H9 (cell line): ENCODE data around the gene MYO7B. TPM values are rescaled to one million over a fixed set of nuclear protein-coding genes. Genes with fewer than 3 reads are reported as not detected.

Experiments
- DNase-seq: peaks from one replicate; pipeline ENCODE4 v3.0.0-alpha.2; 2017
- H2AFZ ChIP-seq: one replicate; pipeline ENCODE4 v1.6.1; 2013; ENCODE audit warnings: mild to moderate bottlenecking, low read length, control low read depth, moderate library complexity
- H2AK5ac ChIP-seq: 2 replicates; pipeline ENCODE4 v1.6.1; 2013; ENCODE audit warnings: low read length, control low read depth, mixed read lengths; ENCODE audit not compliant: insufficient read length
- H2BK120ac ChIP-seq: one replicate; pipeline ENCODE4 v1.6.1; 2013; ENCODE audit warnings: low read depth, mild to moderate bottlenecking, low read length, control low read depth, inconsistent platforms; ENCODE audit not compliant: poor library complexity, severe bottlenecking
- H2BK12ac ChIP-seq: 2 replicates; pipeline ENCODE4 v1.6.1; 2013; ENCODE audit warnings: low read length, control low read depth, mixed read lengths, low read depth; ENCODE audit not compliant: insufficient read length
- H2BK15ac ChIP-seq: 2 replicates; pipeline ENCODE4 v1.6.1; 2013; ENCODE audit warnings: low read depth, low read length, control low read depth
- H2BK20ac ChIP-seq: one replicate; pipeline ENCODE4 v1.6.1; 2013; ENCODE audit warnings: low read depth, mild to moderate bottlenecking, low read length, control low read depth, inconsistent platforms; ENCODE audit not compliant: poor library complexity, severe bottlenecking
- H2BK5ac ChIP-seq: 2 replicates; pipeline ENCODE4 v1.6.1; 2013; ENCODE audit warnings: low read length, control low read depth, mixed read lengths; ENCODE audit not compliant: insufficient read length
- H3K14ac ChIP-seq: 2 replicates; pipeline ENCODE4 v1.6.1; 2013; ENCODE audit warnings: low read length, control low read depth; ENCODE audit not compliant: insufficient read depth
- H3K18ac ChIP-seq: 2 replicates; pipeline ENCODE4 v1.6.1; 2013; ENCODE audit warnings: low read depth, mild to moderate bottlenecking, mixed read lengths, low read length, control low read depth; ENCODE audit not compliant: insufficient read length
- H3K23ac ChIP-seq: 2 replicates; pipeline ENCODE4 v1.6.1; 2013; ENCODE audit warnings: low read length, control low read depth, mixed read lengths, low read depth; ENCODE audit not compliant: insufficient read length
- H3K23me2 ChIP-seq: 2 replicates; pipeline ENCODE4 v1.6.1; 2013; ENCODE audit warnings: low read depth, mild to moderate bottlenecking, mixed read lengths, low read length, control low read depth; ENCODE audit not compliant: insufficient read length, poor library complexity, severe bottlenecking
- H3K27ac ChIP-seq: 2 replicates; pipeline ENCODE4 v1.5.1; 2013; ENCODE audit warnings: low read length, control low read depth, mixed read lengths, low read depth; ENCODE audit not compliant: insufficient read length
- H3K27me3 ChIP-seq: 2 replicates; pipeline ENCODE4 v1.6.1; 2013; ENCODE audit warnings: low read length, control low read depth, inconsistent platforms; ENCODE audit not compliant: insufficient read depth
- H3K4ac ChIP-seq: 2 replicates; pipeline ENCODE4 v1.6.1; 2013; ENCODE audit warnings: low read depth, mild to moderate bottlenecking, control low read depth, inconsistent platforms, low read length, moderate library complexity
- H3K4me1 ChIP-seq: 2 replicates; pipeline ENCODE4 v1.6.1; 2013; ENCODE audit warnings: low read length, control low read depth, inconsistent platforms; ENCODE audit not compliant: insufficient read depth
- H3K4me2 ChIP-seq: 2 replicates; pipeline ENCODE4 v1.6.1; 2013; ENCODE audit warnings: low read length, control low read depth, mixed read lengths; ENCODE audit not compliant: insufficient read length, insufficient read depth
- H3K56ac ChIP-seq: 2 replicates; pipeline ENCODE4 v1.6.1; 2013; ENCODE audit warnings: low read depth, mild to moderate bottlenecking, mixed read lengths, low read length, control low read depth; ENCODE audit not compliant: insufficient read length
- H3K79me1 ChIP-seq: 2 replicates; pipeline ENCODE4 v1.6.1; 2013; ENCODE audit warnings: low read depth, mild to moderate bottlenecking, moderate library complexity, low read length, control low read depth, inconsistent platforms; ENCODE audit not compliant: insufficient read depth, poor library complexity, severe bottlenecking
- H3K79me2 ChIP-seq: 2 replicates; pipeline ENCODE4 v1.6.1; 2013; ENCODE audit warnings: low read length, control low read depth, inconsistent platforms; ENCODE audit not compliant: insufficient read depth
- H3K9ac ChIP-seq: 2 replicates; pipeline ENCODE4 v1.6.1; 2013; ENCODE audit warnings: low read length, control low read depth, mixed read lengths; ENCODE audit not compliant: insufficient read length; ENCODE audit errors: extremely low read depth
- H3K9me3 ChIP-seq: one replicate; pipeline ENCODE4 v1.6.1; 2013; ENCODE audit warnings: low read depth, low read length, inconsistent platforms; ENCODE audit not compliant: control insufficient read depth
- H3T11ph ChIP-seq: one replicate; pipeline ENCODE4 v1.6.1; 2013; ENCODE audit warnings: mild to moderate bottlenecking, low read length, control low read depth, inconsistent platforms
- H4K20me1 ChIP-seq: one replicate; pipeline ENCODE4 v1.6.1; 2013; ENCODE audit not compliant: control insufficient read depth, insufficient read length, insufficient read depth
- H4K5ac ChIP-seq: 2 replicates; pipeline ENCODE4 v1.6.1; 2013; ENCODE audit warnings: low read depth, mild to moderate bottlenecking, mixed read lengths, low read length, control low read depth; ENCODE audit not compliant: insufficient read length
- H4K8ac ChIP-seq: replicated peaks from 2 replicates; pipeline ENCODE4 v1.6.1; 2013; ENCODE audit warnings: low read length, control low read depth, mixed read lengths, low read depth; ENCODE audit not compliant: insufficient read length
- H4K91ac ChIP-seq: 2 replicates; pipeline ENCODE4 v1.6.1; 2013; ENCODE audit warnings: low read depth, mild to moderate bottlenecking, moderate library complexity, mixed read lengths, low read length, control low read depth; ENCODE audit not compliant: insufficient read length
- H3K27ac Mint-ChIP-seq, 3 experiments: 2 replicates in 2 of 3; 3 replicates in 1 of 3; pipeline ENCODE4 v1.8.0; 2020 to 2021; ENCODE audit warnings: mixed read lengths in 3 of 3, mild to moderate bottlenecking in 1 of 3, moderate library complexity in 1 of 3
- H3K27me3 Mint-ChIP-seq: 2 replicates; pipeline ENCODE4 v1.8.0; 2021; ENCODE audit warnings: low read depth, mild to moderate bottlenecking, moderate library complexity, mixed read lengths
- H3K36me3 Mint-ChIP-seq, 3 experiments: 2 replicates in 2 of 3; 3 replicates in 1 of 3; pipeline ENCODE4 v1.8.0; 2020 to 2021; ENCODE audit warnings: low read depth in 3 of 3, mixed read lengths in 3 of 3; ENCODE audit not compliant: insufficient read depth in 1 of 3
- H3K4me1 Mint-ChIP-seq, 2 experiments: 2 replicates each; pipeline ENCODE4 v1.8.0; 2020; ENCODE audit warnings: mixed read lengths in 2 of 2
- H3K4me3 Mint-ChIP-seq, 2 experiments: 2 replicates in 1 of 2; 3 replicates in 1 of 2; pipeline ENCODE4 v1.8.0; 2020 to 2021; ENCODE audit warnings: mild to moderate bottlenecking in 2 of 2, mixed read lengths in 2 of 2, moderate library complexity in 1 of 2
- H3K9me3 Mint-ChIP-seq, 2 experiments: 2 replicates in 1 of 2; 3 replicates in 1 of 2; pipeline ENCODE4 v1.8.0; 2020; ENCODE audit warnings: mild to moderate bottlenecking in 2 of 2, mixed read lengths in 2 of 2, moderate library complexity in 1 of 2
- CTCF ChIP-seq: fragments of 200-600 bp; sonication (generic); conservative IDR thresholded peaks from 3 replicates; pipeline ENCODE4 v1.8.0; 2021; ENCODE audit warnings: antibody characterized with exemption, mild to moderate bottlenecking
- WGBS: extraction: QIAGEN DNeasy Blood & Tissue Kit; methylation state at CpG from one replicate; pipeline ENCODE4 v1.1.7; 2013; ENCODE audit warnings: missing lambda C conversion rate, low lambda C conversion rate, mixed read lengths; ENCODE audit not compliant: insufficient read length; ENCODE audit errors: extremely low coverage; 5-methylcytosine and 5-hydroxymethylcytosine counted together
- total RNA-seq: library from RNA; stranded (reverse); gene quantifications from 2 replicates; pipeline ENCODE4 v1.2.1, GENCODE V29; 2021

The MYO7B gene
- total RNA-seq, 1 experiment from 2014 or later: not detected

GRCh38 chr2:127581516-127582490, 46.3 kb downstream of the MYO7B start:
- H3K27me3 Mint-ChIP-seq: peaks cover 4% of the 10 kb centered on the region
- Histone ChIP-seq H3K23me2 (no peaks in the 10 kb centered on the region), H3K23ac (no peak overlapping the region), H2BK5ac (no peak overlapping the region), H2BK15ac (no peak overlapping the region), H3K56ac (no peak overlapping the region), H3K27ac (no peak overlapping the region), H2AFZ (no peak overlapping the region), H3K4me1 (peaks cover 2% of the 10 kb centered on the region; the same call in 1 of the 2 replicates), H4K20me1 (no peaks in the 10 kb centered on the region), H2BK20ac (no peak overlapping the region), H2BK12ac (no peak overlapping the region), H3K27me3 (no peaks in the 10 kb centered on the region), H3K14ac (no peak overlapping the region), H2BK120ac (no peak overlapping the region), H3K79me1 (no peaks in the 10 kb centered on the region), H3K9me3 (no peaks in the 10 kb centered on the region), H4K8ac (no peak overlapping the region), H2AK5ac (no peak overlapping the region), H3K9ac (no peak overlapping the region), H4K91ac (no peak overlapping the region), H3T11ph (no peak overlapping the region), H3K18ac (no peak overlapping the region), H3K79me2 (no peaks in the 10 kb centered on the region), H4K5ac (no peak overlapping the region), H3K4me2 (no peak overlapping the region), H3K4ac (no peak overlapping the region)
- TF ChIP-seq CTCF: no peak
- H3K27ac Mint-ChIP-seq: no peak overlapping the region; a peak in 1 of 7 replicates
- no peak overlapping the region for H3K4me3 Mint-ChIP-seq
- peaks cover 22% of the 10 kb centered on the region in 2 experiments for H3K4me1 Mint-ChIP-seq
- no peak for DNase-seq
- WGBS: no CpG with 5 or more reads among the region's 21 CpGs
- H3K36me3 Mint-ChIP-seq: no peaks in the 10 kb centered on the region; a peak in 1 of 7 replicates
- H3K9me3 Mint-ChIP-seq: no peaks in the 10 kb centered on the region
